Central memory CD4-positive, alpha-beta T cell (primary cell): ENCODE measurements around the gene DMXL2.
"Not testable (repeated sequence)": the region's sequence is repeated elsewhere in the genome, so short reads cannot be mapped to it uniquely, and the experiment has no call there.

Source experiments
- DNase-seq: peaks from one replicate; pipeline ENCODE4 v3.0.0; 2022

The DMXL2 gene

GRCh38 chr15:51621155-51621765 lies 1.3 kb downstream of the DMXL2 start:
- DNase-seq, result no peak

DNA sequence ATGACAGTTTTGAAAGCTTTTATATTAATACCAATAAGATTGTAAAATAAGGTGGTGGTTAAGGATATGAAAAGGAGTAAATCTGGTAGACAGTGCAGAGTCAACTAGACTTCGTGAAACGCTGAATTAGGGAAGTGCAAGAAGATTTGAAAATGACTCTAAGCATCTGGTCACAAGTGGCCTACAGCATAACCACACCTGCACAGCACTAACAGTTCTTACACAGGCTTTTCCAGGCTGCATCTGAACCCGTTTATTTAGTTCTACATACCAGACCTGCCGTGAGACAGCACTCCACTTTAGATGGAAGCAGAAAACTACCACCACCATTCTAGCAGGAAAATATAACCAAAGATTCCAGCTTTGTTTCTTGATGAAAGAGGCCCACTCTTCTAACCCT lies 1.9 kb downstream of the DMXL2 start:
- DNase-seq, result no peak

DNA sequence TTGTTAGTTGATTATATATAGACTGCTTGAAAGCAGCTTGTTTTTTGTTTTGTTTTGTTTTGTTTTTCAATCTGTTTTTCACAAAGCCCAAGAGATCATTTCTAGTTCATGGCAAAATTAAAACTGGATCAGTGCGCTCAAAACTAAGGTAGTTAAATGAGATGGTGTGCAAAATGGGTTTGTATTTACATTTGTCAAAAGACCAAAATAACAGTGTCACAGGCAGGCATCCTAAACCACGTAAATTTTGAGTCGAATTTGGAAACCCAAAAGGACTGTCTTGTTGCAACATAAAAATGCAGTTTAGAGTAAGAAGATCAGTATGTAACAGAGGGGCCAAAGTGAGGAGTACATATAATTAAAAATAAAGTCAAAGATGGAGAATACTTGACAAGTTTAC lies 2.4 kb downstream of the DMXL2 start:
- DNase-seq, result no peak

GRCh38 chr15:51619331-51620035 lies 3.1 kb downstream of the DMXL2 start:
- DNase-seq, result no peak

- no peak for DNase-seq
These were observed 4.7 kb downstream of the DMXL2 start for GRCh38 chr15:51617886-51618285.

DNA sequence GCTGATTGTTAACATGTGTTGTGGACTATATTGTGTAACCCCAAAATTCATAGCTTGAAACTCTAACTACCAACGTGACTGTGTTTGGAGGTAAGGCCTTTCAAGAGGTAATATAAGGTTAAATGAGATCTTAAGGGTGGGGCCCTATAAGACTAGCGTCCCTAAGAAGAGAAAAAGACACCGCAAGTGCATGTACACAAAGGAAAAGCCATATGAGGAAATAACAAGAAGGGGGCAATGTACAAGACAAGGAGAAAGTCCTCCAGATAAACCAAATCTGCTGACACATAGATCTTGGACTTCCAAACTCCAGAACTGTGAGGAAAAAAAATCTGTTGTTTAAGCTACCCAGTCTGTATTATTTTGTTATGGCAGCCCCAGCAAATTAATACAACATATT lies 8.6 kb downstream of the DMXL2 start:
- DNase-seq, result no peak

DNA sequence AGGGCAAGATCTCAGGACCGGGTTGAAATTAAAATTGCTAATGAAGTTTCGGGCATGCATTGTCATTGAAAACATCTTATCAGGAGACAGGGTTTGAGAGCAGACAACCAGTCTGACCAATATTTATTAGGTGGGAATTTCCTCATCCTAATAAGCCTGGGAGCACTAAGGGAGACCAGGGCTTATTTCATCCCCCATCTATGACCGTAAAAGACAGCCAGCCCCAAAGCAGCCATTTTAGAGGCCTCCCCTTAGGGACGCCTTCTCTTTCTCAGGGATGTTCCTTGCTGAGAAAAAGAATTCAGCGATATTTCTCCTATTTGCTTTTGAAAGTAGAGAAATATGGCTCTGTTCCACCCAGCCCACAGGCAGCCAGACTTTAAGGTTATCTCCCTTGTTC lies 9.9 kb downstream of the DMXL2 start:
- not testable (repeated sequence) for DNase-seq

- not testable (repeated sequence) for DNase-seq
These were observed 19.1 kb downstream of the DMXL2 start for GRCh38 chr15:51603462-51603948.

DNA sequence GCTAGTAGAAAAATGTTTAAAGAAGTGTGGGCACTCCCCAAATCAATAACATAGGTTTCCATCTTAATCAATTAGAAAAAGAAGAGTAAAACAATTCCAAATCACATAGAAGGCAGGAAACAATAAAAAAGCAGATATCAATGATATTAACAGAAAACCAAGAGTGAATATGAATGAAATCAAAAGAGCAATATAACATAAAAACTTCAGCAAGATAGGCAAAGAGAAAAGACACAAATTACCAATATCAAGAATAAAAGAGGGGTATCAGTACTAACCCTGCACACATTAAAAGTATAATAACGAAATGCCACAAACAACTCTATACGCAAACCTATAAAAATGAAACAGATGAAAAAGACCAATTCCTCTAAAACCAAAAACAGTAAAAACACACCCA lies 19.6 kb downstream of the DMXL2 start:
- no peak for DNase-seq

DNA sequence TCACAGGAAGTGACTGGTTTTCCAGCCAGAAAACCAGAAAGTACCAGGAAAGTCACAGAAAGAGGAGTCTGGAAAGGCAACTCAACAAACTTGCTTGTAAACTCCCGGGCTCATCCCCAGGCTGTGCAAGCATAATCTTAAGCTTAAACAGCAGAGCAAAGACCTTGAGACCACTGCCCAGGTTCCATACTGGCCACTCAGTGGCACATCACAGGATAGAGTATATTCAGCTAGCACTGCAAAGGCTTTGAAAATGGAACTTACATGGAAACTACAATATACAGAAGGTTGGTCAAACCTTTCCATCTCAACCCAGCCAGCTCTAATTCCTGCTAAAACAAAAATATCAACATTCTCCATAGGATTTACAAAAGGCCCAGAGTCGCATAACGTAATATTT lies 20.1 kb downstream of the DMXL2 start:
- DNase-seq, result no peak

DNA sequence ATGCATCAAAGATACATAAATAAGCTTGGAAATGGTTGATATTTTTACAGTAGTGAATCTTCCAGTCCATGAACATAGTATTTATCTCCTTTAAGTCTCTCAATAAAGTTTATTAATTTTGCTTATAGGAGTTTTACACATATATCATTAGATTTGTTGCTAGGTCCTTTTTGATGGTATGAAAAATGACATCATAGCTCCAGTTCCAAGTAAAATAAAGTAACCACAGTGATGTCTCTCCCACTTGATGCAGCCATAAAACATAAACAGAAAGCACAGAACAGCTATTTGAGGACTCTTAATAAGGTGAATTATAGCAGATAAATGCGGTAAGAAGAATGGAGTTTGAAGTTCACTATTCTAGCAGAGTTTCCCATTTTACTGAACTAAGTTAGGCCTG lies 20.8 kb downstream of the DMXL2 start:
- DNase-seq, result no peak

GRCh38 chr15:51600114-51600513 lies 22.5 kb downstream of the DMXL2 start:
- DNase-seq, result no peak

DNA sequence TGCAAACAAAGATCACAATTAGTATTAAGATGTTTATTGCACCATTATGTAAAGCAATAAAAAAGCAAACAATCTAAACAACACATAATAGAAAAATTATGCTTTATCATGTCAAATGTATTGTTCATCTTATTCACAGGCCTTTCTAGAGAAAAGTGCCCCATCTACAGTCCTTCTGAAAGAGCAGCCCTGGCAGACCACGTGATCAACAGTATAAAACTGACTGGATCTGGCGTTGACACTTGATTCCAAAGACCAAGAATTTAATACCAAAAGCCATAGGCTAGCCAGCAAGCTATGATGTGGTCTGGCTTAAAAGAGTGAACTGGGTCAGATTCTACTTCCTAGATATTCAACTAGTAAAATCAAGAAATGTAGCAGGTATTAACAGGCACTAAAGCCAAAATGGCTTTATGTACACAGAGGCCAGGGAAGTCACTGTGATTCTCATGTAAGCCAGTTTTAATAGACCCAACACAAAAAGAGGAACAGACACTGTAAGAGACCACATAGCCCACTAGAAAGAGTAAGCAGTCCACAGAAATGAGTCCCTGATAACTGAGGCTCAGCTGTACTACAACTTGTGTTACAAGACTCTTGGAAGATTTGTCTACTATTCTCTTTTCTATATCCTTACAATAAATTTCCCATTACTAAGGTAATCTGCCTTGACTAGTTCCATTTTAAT lies 32.5 kb downstream of the DMXL2 start:
- DNase-seq, result no peak

DNA sequence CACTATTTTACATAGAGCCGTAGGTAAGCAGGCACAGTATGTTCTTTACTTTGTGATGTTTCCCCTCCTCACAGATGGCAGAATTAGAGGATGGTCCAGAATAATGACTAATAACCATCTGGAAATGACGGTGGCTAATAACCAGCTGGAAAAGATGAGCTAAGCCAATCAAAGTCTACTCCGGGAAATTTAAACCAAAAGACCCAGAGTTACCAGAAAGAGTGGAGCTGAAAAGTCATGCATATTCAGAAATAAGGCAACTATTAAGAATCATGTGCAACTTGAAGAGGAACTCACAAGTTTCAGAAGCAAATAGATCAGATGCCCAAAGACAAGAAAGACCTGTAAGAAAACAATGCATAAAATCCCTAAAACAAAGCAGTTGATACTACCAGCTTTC lies 33.6 kb downstream of the DMXL2 start:
- no peak for DNase-seq

- no peak for DNase-seq
These were observed 36.6 kb downstream of the DMXL2 start for GRCh38 chr15:51585986-51586385.

DNA sequence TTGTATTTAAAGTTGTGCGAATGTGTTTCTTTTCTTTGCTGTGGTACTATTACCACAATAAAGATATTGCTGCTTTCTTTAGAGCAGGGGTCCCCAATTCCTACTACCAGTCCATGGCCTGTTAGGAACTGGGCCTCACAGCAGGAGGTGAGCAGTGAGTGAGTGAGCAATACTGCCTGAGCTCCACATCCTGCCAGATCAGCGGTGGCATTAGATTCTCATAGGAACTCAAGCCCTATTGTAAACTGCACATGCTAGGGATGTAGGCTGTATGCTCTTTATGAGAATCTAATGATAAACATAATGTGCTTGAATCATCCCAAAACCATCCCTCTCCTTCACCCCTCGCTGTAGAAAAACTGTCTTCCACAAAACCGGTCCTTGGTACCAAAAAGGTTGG lies 41.6 kb downstream of the DMXL2 start:
- no peak for DNase-seq

- no peak for DNase-seq
These were observed 42.2 kb downstream of the DMXL2 start for GRCh38 chr15:51580385-51580784.

- DNase-seq, result no peak
These were observed 43.6 kb downstream of the DMXL2 start for GRCh38 chr15:51579012-51579411.

DNA sequence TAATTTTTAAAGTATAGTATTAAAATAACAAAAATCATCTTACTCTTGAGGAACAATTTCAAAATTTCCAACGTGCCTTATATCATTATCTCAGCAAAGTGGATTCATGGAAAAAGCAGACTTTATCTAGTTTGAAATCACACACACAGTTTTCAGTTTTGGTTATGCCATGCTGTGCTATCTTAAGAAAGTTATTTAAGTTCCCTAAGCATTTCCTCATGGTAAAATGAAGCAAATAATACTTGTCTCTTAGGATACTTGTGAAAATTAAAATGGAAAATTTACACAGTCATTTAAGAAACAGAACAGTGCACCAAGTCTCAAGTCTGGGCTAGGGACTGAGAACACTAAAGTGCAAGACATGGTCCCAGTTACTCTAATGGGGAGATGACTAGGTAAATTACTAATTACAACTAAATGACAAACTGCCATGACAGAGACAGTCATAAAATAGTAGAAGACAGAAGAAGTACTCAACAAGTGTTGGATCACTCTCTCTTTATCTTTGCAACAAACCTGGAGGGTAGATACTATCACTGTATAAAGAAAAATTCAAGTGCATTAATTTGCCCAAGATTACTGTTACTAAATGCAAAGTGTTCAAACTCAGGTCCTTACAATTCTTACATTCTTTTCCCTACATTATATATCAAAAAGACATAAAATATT lies 44.8 kb downstream of the DMXL2 start:
- DNase-seq, result no peak

- no peak for DNase-seq
These were observed 45.6 kb downstream of the DMXL2 start for GRCh38 chr15:51576911-51577500.

GRCh38 chr15:51576286-51576850 lies 46.2 kb downstream of the DMXL2 start:
- DNase-seq, result no peak

DNA sequence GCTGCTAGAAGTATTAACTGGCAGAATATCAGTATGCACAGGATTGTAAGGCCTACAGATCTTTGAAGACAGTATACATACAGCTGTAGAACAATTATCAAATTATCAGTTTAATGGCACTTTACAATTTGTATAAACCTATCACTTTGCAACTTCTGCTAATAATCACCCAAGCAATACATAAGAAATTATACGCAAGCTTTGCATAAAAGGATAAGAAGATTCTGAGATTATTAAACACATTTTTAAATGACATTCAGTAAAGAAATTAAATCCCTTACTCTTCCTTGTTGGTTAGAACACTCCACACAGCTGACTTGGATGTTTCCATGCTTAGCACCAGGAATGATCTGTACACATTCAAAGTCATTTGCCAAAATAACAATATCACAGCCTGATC lies 46.8 kb downstream of the DMXL2 start:
- no peak for DNase-seq

GRCh38 chr15:51573352-51573751 lies 49.2 kb downstream of the DMXL2 start:
- not testable (repeated sequence) for DNase-seq
